ENCODE data around the gene NXN. TPM values are rescaled to one million over a fixed set of nuclear protein-coding genes. Genes with fewer than 3 reads are reported as not detected.
"Not testable (repeated sequence)": the region's sequence is repeated elsewhere in the genome, so short reads cannot be mapped to it uniquely, and the experiment has no call there.

NXN gene
- total RNA-seq, 1 experiment from 2014 or later: 57.3 TPM

DNA sequence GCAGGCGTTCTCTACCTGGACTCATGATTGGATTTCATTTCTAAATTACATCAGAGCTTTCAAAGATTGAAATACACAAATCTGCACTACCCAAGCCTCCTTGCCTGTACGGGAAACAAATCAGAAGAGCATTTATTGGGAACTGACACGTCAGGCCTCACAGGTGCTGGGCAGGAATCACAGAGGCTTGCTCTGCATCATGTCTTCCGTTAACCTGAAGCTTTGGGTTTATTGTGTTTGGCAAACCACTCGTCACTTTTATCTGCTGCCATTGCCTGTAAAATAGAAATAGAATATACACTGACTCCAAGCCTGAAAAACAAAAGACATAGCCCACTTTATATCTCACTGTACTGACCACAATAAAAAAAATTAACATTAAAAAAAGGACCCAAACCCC, 219.6 kb downstream of the NXN start:
- Mint-ChIP-seq H3K36me3 (ENCODE audit: insufficient read depth, unreplicated experiment) (peaks cover 69% of the 10 kb centered on the region), H3K4me1 (ENCODE audit: insufficient read depth, unreplicated experiment) (no peaks in the 10 kb centered on the region), H3K27ac (ENCODE audit: low read depth, unreplicated experiment) (no peak overlapping the region), H3K4me3 (ENCODE audit: unreplicated experiment) (no peak overlapping the region), H3K9me3 (ENCODE audit: unreplicated experiment) (no peaks in the 10 kb centered on the region), H3K27me3 (ENCODE audit: insufficient read depth, unreplicated experiment) (no peaks in the 10 kb centered on the region)
- ChIA-PET POLR2A (interaction anchor here (0.6 to 1.6 kb wide), 3 partner anchors 22 to 153 kb away, joined by 3 to 9 read pairs (median 3); partner anchors contain the start of genes GLOD4 and MRM3), CTCF (no interaction called here)
- DNase-seq (ENCODE audit: unreplicated experiment): no peak
- intact Hi-C loops (cut with micrococcal nuclease): no loop called here
- no TSS peak for BruUV-seq (replicated peaks)
- TF ChIP-seq, protein P1, sequence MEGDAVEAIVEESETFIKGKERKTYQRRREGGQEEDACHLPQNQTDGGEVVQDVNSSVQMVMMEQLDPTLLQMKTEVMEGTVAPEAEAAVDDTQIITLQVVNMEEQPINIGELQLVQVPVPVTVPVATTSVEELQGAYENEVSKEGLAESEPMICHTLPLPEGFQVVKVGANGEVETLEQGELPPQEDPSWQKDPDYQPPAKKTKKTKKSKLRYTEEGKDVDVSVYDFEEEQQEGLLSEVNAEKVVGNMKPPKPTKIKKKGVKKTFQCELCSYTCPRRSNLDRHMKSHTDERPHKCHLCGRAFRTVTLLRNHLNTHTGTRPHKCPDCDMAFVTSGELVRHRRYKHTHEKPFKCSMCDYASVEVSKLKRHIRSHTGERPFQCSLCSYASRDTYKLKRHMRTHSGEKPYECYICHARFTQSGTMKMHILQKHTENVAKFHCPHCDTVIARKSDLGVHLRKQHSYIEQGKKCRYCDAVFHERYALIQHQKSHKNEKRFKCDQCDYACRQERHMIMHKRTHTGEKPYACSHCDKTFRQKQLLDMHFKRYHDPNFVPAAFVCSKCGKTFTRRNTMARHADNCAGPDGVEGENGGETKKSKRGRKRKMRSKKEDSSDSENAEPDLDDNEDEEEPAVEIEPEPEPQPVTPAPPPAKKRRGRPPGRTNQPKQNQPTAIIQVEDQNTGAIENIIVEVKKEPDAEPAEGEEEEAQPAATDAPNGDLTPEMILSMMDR (IDR thresholded peaks at IDR 0.05; ENCODE audit: unreplicated experiment): no peak

DNA sequence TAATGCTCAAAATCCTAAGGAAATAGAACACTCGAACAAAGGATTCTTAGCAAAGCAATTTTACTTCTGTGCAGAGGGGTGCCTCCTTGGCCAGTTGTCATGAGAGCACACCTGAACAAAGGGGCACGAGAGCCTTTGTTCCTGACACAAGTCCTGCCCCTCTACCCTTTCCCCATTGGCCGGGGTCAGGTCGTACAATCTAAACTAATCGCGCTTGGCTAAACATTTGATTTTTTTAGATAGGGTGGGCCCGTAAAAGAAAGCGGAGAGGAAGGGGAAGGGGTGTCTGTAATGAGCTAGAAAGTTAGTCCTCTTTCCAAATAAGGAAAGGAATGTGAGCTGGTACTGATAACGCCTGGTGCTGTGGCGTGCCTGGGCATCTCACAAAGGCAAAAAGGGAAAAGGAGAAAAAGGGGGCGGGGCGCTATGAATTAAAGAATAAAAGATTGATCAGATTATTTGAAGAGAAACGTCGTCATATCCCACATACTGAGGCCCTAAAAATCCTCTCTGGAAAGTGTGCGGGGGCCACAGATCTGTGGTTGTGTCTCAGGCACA, 223.5 kb downstream of the NXN start:
- BruUV-seq (replicated peaks): not testable (repeated sequence)

DNA sequence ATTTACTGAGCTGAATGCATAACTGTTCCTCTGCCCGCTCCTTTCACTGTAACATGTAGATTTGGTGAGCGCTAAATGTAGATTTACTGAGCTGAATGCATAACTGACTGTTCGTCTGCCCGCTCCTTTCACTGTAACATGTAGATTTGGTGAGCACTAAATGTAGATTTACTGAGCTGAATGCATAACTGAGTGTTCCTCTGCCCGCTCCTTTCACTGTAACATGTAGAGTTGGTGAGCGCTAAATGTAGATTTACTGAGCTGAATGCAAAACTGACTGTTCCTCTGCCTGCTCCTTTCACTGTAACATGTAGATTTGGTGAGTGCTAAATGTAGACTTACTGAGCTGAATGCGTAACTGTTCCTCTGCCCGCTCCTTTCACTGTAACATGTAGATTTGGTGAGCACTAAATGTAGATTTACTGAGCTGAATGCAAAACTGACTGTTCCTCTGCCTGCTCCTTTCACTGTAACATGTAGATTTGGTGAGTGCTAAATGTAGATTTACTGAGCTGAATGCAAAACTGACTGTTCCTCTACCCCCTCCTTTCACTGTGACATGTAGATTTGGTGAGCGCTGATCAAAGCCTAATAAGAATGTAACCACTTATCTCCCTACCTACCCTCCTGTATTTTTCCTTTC, 224.1 kb downstream of the NXN start:
- ChIA-PET CTCF (interaction anchor here (0.6 kb wide), 2 partner anchors 20 to 225 kb away, joined by 3 to 6 read pairs; no protein-coding TSS in a partner anchor), POLR2A (interaction anchor here (0.8 to 2.7 kb wide), 6 partner anchors 22 to 41 kb away, joined by 3 to 11 read pairs (median 4); partner anchors contain the start of genes GLOD4, MRM3 and VPS53)
- H3K4me1 Mint-ChIP-seq (ENCODE audit: insufficient read depth, unreplicated experiment); DNase-seq (ENCODE audit: unreplicated experiment); intact Hi-C loops (cut with micrococcal nuclease); H3K27ac Mint-ChIP-seq (ENCODE audit: low read depth, unreplicated experiment); H3K4me3 Mint-ChIP-seq (ENCODE audit: unreplicated experiment); H3K27me3 Mint-ChIP-seq (ENCODE audit: insufficient read depth, unreplicated experiment); H3K9me3 Mint-ChIP-seq (ENCODE audit: unreplicated experiment); BruUV-seq (replicated peaks): not testable (repeated sequence)
- peaks cover 32% of the 10 kb centered on the region for H3K36me3 Mint-ChIP-seq (ENCODE audit: insufficient read depth, unreplicated experiment)

More for the DNA sequence above, 223.5 kb downstream of the NXN start:
- H3K36me3 Mint-ChIP-seq (ENCODE audit: insufficient read depth, unreplicated experiment): peaks cover 35% of the 10 kb centered on the region
- H3K4me3 Mint-ChIP-seq (ENCODE audit: unreplicated experiment); H3K27ac Mint-ChIP-seq (ENCODE audit: low read depth, unreplicated experiment); H3K9me3 Mint-ChIP-seq (ENCODE audit: unreplicated experiment); H3K27me3 Mint-ChIP-seq (ENCODE audit: insufficient read depth, unreplicated experiment); intact Hi-C loops (cut with micrococcal nuclease); CTCF ChIA-PET; DNase-seq (ENCODE audit: unreplicated experiment); H3K4me1 Mint-ChIP-seq (ENCODE audit: insufficient read depth, unreplicated experiment): not testable (repeated sequence)
- POLR2A ChIA-PET: interaction anchor here (1.2 to 2.7 kb wide), 2 partner anchors 26 kb away, joined by 3 to 11 read pairs; partner anchors contain the start of genes GLOD4 and MRM3

DNA sequence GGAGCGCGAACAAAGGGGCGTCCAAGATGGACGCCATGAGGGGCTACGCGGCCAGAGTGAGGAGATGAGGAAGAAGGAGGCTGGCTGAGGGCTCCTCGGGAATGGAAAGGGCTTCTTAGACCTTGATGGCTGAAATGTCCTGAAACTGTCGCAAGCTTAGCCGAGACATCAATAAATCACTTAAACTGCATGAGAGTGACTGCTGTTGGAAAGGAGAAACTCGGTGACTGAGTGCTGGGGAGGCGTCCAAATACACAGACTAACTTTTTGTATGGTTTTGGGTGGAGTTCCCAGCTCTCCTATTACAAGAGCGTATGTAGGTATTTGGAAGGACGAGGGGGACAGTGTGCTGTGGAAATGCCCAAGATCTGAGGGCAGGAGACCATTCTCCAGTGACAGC, 226.2 kb downstream of the NXN start:
- no peak overlapping the region for H3K4me3 Mint-ChIP-seq (ENCODE audit: unreplicated experiment)
- ChIA-PET POLR2A (interaction anchor here (1.0 to 2.3 kb wide), 5 partner anchors 18 to 38 kb away, joined by 5 to 8 read pairs (median 7); partner anchors contain the start of genes GLOD4 and MRM3), CTCF (interaction anchor here (0.8 to 1.4 kb wide), 3 partner anchors 11 to 22 kb away, joined by 5 to 6 read pairs (median 5); no protein-coding TSS in a partner anchor)
- H3K9me3 Mint-ChIP-seq (ENCODE audit: unreplicated experiment): peaks cover 3% of the 10 kb centered on the region
- peaks cover 16% of the 10 kb centered on the region for H3K4me1 Mint-ChIP-seq (ENCODE audit: insufficient read depth, unreplicated experiment)
- H3K27me3 Mint-ChIP-seq (ENCODE audit: insufficient read depth, unreplicated experiment): no peaks in the 10 kb centered on the region
- peaks cover 17% of the 10 kb centered on the region for H3K36me3 Mint-ChIP-seq (ENCODE audit: insufficient read depth, unreplicated experiment)
- intact Hi-C loops (cut with micrococcal nuclease): loop anchor here (5.0 kb wide), 2 partner anchors 36 to 341 kb away; a partner anchor contains a TSS
- H3K27ac Mint-ChIP-seq (ENCODE audit: low read depth, unreplicated experiment): no peak overlapping the region
- no TSS peak for BruUV-seq (replicated peaks)
- no peak for DNase-seq (ENCODE audit: unreplicated experiment)
- TF ChIP-seq, protein P1 (IDR thresholded peaks at IDR 0.05; ENCODE audit: unreplicated experiment): no peak
